C4-2B (cell line): ENCODE measurements around the gene RASA3.

Experiments used
- CTCF ChIP-seq: fragments of 450-650 bp; conservative IDR thresholded peaks from 2 replicates; pipeline ENCODE4 v1.5.1; 2017; ENCODE audit warnings: mild to moderate bottlenecking
- ZFX ChIP-seq: fragments of 450-650 bp; IDR thresholded peaks from 2 replicates; pipeline ENCODE4 v1.6.1; 2017

DNA sequence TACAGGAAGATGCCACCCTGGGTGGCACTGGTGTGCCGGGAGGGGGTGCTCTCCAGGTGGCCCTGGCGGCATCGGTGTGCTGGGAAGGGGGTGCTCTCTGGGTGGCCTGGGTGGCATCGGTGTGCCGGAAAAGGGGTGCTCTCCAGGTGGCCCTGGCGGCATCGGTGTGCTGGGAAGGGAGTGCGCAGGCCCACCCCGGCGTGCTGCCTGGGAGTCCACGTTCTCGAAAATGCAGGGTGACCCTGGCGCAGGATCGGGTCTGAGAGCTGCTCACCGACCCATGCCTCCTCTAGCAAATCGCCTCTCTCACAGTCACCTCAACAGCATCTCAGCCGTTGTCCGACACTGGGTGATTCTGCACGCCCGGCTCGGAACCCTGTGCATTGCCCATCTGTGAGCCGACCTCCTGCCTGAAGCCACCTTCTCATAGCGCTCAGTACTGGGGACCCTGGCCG lies 36.4 kb downstream of the RASA3 start:
- TF ChIP-seq CTCF: no peak
- no peak for TF ChIP-seq ZFX
